GM18498 (cell line): ENCODE results near the gene FBXL5.

Source experiments
- ATAC-seq: cut with Tn5 transposase; IDR thresholded peaks from one replicate; pipeline ENCODE4 v1.9.1; 2021; ENCODE audit warnings: mild to moderate bottlenecking, moderate library complexity; ENCODE audit not compliant: unreplicated experiment

Gene FBXL5

GRCh38 chr4:15676899-15677298, 21.7 kb upstream of the FBXL5 start:
- no peak for ATAC-seq

GRCh38 chr4:15676039-15676438, 20.9 kb upstream of the FBXL5 start:
- no peak for ATAC-seq

DNA sequence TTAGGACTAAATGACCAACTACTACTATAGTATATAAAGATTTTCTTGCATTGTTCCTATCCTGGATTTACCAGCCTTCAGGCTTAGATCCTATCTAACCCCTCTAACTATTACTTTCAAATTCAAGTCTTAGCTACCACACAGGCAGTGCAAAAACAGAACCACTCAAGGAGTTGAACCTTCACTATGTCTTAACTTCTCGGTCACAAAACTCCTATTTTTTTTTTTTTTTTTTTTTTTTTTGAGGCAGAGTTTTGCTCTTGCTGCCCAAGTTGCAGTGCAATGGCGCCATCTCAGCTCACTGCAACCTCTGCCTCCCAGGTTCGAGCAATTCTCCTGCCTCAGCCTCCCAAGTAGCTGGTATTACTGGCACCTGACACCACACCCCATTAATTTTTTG, 20.2 kb upstream of the FBXL5 start:
- no peak for ATAC-seq

DNA sequence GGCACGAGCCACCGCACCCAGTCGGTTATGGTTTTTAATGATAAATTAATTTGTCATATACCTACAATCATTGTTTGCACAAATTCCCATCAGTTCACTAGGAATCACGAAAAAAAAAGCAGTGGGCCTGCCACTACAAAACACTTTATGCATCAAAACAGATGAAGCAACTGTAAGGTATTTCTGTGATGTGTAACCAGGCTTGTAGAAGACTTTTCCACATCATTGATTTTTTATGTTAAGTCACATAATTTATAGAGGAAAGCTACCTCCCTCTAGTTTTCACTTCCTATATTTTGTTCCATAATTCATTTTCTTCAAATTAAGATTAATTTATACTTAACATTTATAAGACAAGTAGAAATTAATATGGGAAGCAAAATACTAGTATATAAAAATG, 19.8 kb upstream of the FBXL5 start:
- no peak for ATAC-seq

GRCh38 chr4:15674046-15674445, 18.9 kb upstream of the FBXL5 start:
- ATAC-seq: no peak

- no peak for ATAC-seq
Measured at GRCh38 chr4:15673337-15673736, 18.2 kb upstream of the FBXL5 start.

DNA sequence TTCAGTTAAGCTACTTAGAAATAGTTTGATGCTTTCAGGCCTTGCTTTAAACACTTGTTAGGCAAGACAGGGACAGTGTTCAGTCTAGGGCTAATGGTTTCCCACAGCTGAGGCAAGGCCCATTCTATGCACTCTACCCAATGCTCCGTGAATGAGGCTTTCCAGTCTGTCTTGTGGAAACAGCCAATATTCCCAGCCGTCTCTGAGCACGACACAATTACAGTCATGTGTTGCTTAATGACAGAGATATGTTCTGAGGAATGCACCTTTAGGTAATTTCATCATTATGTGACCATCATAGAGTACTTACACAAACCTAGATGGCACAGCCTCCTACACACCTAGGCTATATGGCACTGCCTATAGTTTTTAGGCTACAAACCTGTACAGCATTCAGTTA, 16.9 kb upstream of the FBXL5 start:
- ATAC-seq: no peak

DNA sequence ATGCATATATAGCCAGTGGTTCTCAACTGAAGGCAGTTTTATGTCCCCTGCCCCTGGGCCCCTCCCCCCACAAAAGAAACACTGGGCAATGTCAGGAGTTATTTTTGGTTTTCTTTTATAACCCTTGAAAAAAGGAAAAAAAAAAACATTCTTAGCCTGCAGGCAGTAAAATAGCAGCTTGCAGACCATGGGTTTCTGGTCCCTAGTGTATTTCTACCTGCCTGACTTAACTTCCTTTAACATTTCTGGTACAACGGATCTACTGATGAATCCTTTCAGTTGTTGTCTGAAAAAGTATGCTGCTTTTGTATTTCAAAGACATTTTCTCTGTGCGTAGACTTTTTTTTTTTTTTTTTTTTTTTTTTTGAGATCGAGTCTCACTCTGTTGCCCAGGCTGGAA, 15.4 kb upstream of the FBXL5 start:
- no peak for ATAC-seq

DNA sequence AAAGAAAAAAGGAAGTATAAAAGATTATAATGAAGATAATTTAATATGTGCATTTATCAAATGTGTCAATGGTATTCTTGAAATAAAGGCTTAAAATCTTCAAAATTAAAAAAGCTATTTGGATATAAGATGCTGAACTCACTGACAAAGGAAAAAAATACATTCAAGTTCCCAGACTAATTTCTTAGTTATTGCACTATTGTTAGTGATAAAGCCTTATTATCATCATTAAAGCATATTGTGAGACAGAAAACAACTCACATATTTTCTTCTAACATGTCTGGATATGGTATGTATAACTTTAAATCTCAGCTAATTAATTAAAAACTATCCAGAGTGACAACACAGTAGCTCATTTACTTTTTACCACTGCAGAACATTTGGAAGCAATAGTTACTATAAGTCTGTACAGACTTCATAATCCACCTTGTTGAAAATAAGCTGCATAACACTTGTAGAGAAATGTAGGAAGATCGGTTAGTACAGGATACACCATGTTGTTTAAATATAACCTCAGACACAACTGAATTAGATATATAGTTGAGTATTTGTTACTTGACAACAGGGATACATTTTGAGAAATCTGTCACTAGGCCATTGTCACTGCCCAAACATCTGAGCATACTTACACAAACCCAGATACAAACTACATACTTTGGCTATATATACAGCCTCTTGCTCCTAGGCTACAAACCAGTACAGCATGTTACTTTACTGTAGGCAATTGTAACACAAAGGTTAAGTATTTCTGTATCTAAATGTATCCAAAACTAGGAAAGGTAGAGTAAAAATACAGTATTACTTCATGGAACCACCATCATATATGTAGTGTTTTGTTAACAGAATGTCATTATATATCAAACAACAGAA, 13.6 kb upstream of the FBXL5 start:
- ATAC-seq: no peak

- ATAC-seq: no peak
Measured at GRCh38 chr4:15667006-15667405, 11.8 kb upstream of the FBXL5 start.

- no peak for ATAC-seq
Measured at GRCh38 chr4:15665753-15666365, 10.7 kb upstream of the FBXL5 start.

- no peak for ATAC-seq
Measured at GRCh38 chr4:15659768-15660570, 4.8 kb upstream of the FBXL5 start.

- ATAC-seq: no peak
Measured at GRCh38 chr4:15658781-15659180, 3.6 kb upstream of the FBXL5 start.

DNA sequence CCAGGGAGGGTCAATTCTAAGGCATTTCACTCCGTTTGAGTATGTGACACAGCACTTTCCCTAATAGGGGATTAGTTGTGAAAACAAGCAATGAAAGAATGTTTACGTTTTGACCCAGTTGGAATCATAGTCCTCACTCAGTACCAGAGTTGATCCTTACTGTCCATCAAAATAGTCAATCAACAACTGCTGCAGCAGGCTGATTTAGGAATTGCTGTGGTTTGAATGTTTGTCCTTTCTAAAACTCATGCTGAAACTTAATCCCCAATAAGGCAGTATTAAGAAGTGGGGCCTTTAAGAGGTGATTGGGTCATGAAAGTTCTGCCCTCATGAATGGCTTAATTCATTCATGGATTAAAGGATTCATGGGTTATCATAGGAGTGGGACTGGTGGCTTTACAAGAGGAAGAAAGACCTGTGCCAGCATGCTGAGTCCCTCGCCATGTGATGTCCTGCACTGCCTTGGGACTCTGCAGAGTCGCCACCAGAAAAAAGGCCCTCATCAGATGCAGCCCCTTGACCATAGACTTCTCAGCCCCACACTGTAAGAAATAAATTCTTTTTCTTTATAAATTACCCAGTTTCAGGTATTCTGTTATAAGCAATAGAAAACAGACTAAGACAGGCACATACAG, 3.1 kb upstream of the FBXL5 start:
- ATAC-seq: no peak

- no peak for ATAC-seq
Measured at GRCh38 chr4:15657366-15657765, 2.2 kb upstream of the FBXL5 start.

DNA sequence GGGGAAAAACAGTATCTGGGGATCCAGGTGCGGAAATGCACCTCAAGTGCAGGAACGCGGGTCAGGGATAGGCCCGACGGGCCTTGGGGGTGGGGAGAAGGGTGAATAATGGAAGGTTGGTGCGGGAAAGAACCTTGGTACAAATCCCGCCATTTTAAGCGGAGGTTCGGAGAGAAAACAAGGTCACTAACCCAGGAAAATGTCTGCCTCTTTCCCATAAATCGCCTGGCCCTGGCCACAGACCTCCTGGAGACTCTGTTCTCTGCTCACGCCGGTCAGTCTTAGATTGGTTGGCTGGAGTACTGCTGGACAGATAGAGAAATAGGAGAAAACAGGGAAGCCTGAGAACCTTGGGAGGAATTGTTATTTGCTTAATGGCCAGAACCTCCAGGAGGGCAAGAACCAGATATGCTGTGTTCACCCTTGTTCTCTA, 897 bp upstream of the FBXL5 start:
- no peak for ATAC-seq

GRCh38 chr4:15654593-15655222, 449 bp downstream of the FBXL5 start:
- peak; percentile 57 for ATAC-seq

GRCh38 chr4:15653864-15654592, 1.1 kb downstream of the FBXL5 start:
- ATAC-seq: no peak

DNA sequence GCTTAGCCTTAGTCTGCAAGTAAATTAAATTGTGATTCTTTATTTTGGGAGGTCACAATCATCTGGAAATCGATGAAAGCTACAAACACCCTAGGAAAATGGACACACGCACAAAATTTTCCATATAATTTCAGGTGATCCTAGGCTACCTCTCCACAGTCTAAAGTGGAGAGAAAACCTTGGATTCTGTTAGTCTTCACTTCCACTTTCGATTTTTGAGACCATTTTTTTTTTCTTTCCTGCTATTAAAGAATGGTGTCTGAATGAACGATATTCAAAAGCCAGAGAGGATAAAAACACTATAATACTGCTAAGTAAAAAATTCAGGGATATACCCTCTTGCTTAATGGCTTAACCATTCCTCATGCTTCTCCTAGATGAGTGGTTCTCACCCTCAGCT, 1.7 kb downstream of the FBXL5 start:
- ATAC-seq: no peak

DNA sequence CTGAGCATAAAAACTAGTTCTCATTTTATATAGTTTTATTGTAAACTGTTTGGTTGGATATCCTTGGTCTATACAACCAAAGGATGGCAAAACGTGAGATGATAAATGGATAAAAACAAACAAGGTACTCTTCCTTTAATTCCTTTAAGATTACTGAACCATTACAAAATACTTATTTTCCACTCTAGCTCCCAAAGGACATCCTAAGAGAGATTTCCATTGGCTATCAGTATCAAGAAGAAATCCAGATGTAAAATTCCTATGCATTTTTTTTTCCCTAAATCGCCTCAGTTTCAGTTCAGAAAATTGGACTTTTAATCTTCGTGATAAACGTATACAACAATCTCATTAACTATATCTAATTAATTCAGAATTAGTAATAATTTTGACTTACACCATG, 2.3 kb downstream of the FBXL5 start:
- ATAC-seq: no peak
